Calu3 (cell line): ENCODE measurements around the gene NEK7. TPM values are rescaled to one million over a fixed set of nuclear protein-coding genes. Genes with fewer than 3 reads are reported as not detected.

Experiments
- BruUV-seq: library from RNA; stranded (reverse); fragments of 400-500 nt; replicated peaks from 2 replicates; lab custom pipeline; 2021; lab: Mats Ljungman, UMichigan
- CTCF ChIA-PET: fragments of 300-600 bp; sonication (Branson Sonifier 250); formaldehyde crosslinking; loops from one replicate; lab custom pipeline; 2022; ENCODE audit warnings: antibody characterized with exemption; lab: Charles Lee
- DNase-seq: peaks from one replicate; pipeline ENCODE4 v3.0.0; 2022
- H3K27ac Mint-ChIP-seq: one replicate; pipeline ENCODE4 v1.8.0; 2022; ENCODE audit warnings: mixed read lengths; ENCODE audit not compliant: unreplicated experiment
- H3K27me3 Mint-ChIP-seq: one replicate; pipeline ENCODE4 v1.8.0; 2022; ENCODE audit warnings: mixed read lengths; ENCODE audit not compliant: unreplicated experiment
- H3K36me3 Mint-ChIP-seq: one replicate; pipeline ENCODE4 v1.8.0; 2022; ENCODE audit warnings: mild to moderate bottlenecking, moderate library complexity, mixed read lengths; ENCODE audit not compliant: insufficient read depth, unreplicated experiment
- H3K4me1 Mint-ChIP-seq: one replicate; pipeline ENCODE4 v1.8.0; 2022; ENCODE audit warnings: mild to moderate bottlenecking, low read depth, mixed read lengths; ENCODE audit not compliant: unreplicated experiment
- H3K4me3 Mint-ChIP-seq: one replicate; pipeline ENCODE4 v1.8.0; 2022; ENCODE audit warnings: mild to moderate bottlenecking, low read depth, moderate library complexity, mixed read lengths; ENCODE audit not compliant: unreplicated experiment
- H3K9me3 Mint-ChIP-seq: one replicate; pipeline ENCODE4 v1.8.0; 2022; ENCODE audit warnings: low read depth, mixed read lengths; ENCODE audit not compliant: unreplicated experiment
- intact Hi-C: fragments of 100-400 bp; cut with micrococcal nuclease; formaldehyde crosslinking; loops from one replicate; pipeline ENCODE4 v1.10.0; 2022; ENCODE audit not compliant: unreplicated experiment
- total RNA-seq: library from RNA; stranded (reverse); gene quantifications from 2 replicates; pipeline ENCODE4 v1.2.3, GENCODE V29; 2022
- TF ChIP-seq, protein P1 (sequence below): fragments of 200-600 bp; IDR thresholded peaks from one replicate; pipeline ENCODE4 v1.8.0; 2022; ENCODE audit warnings: antibody characterized with exemption; ENCODE audit not compliant: unreplicated experiment

NEK7 gene
- total RNA-seq, 1 experiment from 2014 or later: 145 TPM

DNA sequence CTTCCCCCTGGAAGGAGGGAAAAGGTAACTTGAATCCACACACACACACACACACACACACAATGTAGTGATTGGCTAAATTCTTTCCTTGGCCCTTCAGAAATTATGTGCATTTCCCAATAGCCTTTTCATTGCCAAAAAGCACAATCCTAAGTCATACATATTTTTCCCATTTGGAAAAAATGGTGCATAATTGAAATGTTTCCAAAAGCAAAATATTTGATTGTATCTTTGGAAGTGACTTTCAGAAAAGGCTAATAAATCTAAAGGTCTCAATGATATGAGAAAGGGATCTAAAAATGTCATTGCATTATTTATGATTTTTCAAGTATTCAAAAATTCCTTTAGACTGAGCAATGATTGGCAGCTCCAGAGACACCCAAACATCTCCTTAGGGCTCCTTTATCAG, 43.5 kb upstream of the NEK7 start:
- H3K4me1 Mint-ChIP-seq: peaks cover 17% of the 10 kb centered on the region
- no peaks in the 10 kb centered on the region for H3K9me3 Mint-ChIP-seq
- no peaks in the 10 kb centered on the region for H3K36me3 Mint-ChIP-seq
- CTCF ChIA-PET: no interaction called here
- intact Hi-C loops: no loop called here
- H3K4me3 Mint-ChIP-seq: no peak overlapping the region
- TF ChIP-seq, protein P1, sequence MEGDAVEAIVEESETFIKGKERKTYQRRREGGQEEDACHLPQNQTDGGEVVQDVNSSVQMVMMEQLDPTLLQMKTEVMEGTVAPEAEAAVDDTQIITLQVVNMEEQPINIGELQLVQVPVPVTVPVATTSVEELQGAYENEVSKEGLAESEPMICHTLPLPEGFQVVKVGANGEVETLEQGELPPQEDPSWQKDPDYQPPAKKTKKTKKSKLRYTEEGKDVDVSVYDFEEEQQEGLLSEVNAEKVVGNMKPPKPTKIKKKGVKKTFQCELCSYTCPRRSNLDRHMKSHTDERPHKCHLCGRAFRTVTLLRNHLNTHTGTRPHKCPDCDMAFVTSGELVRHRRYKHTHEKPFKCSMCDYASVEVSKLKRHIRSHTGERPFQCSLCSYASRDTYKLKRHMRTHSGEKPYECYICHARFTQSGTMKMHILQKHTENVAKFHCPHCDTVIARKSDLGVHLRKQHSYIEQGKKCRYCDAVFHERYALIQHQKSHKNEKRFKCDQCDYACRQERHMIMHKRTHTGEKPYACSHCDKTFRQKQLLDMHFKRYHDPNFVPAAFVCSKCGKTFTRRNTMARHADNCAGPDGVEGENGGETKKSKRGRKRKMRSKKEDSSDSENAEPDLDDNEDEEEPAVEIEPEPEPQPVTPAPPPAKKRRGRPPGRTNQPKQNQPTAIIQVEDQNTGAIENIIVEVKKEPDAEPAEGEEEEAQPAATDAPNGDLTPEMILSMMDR: no peak
- H3K27me3 Mint-ChIP-seq: no peaks in the 10 kb centered on the region
- no peak for DNase-seq
- no peak overlapping the region for H3K27ac Mint-ChIP-seq
- no TSS peak for BruUV-seq

DNA sequence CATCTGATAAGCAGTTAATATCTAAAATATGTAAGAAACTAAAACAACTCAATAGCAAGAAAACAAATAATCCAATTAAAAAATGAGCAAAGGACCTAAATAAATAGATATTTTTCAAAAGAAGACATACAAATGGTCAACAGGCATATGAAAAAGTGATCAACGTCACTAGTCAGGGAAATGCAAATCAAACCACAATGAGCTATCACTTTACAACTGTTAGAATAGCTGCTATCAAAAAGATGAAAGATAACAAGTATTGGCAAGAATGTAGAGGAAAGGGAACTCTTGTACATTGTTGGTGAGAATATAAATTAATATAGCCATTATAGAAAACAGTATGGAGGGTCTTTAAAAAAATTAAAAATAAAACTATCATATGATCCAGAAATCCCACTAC, 40.7 kb upstream of the NEK7 start:
- Mint-ChIP-seq H3K27me3 (no peaks in the 10 kb centered on the region), H3K36me3 (no peaks in the 10 kb centered on the region), H3K4me3 (no peak overlapping the region), H3K4me1 (no peaks in the 10 kb centered on the region), H3K27ac (no peak overlapping the region), H3K9me3 (no peaks in the 10 kb centered on the region)
- DNase-seq: no peak
- intact Hi-C loops: no loop called here
- TF ChIP-seq, protein P1: no peak
- CTCF ChIA-PET: no interaction called here
- no TSS peak for BruUV-seq

DNA sequence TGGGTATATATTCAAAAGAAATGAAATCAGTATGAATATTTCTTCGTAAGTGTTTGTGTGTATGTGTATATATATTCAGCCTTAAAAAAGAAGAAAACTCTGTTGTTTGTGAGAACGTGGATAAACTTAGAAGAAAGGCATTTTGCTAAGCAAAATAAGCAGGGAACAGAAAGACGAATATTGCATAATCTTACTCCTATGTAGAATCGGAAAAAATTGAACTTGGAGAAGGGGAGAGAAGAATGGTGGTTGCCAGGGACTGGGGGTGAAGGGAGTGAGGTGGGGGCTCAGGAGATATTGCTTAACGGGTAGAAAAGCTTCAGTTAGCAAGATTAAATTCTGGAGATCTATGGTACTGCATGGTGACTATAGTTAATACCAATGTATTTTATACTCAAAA, 40.3 kb upstream of the NEK7 start:
- Mint-ChIP-seq H3K4me1 (no peaks in the 10 kb centered on the region), H3K27me3 (no peaks in the 10 kb centered on the region), H3K36me3 (no peaks in the 10 kb centered on the region), H3K4me3 (no peak overlapping the region), H3K9me3 (no peaks in the 10 kb centered on the region), H3K27ac (no peak overlapping the region)
- CTCF ChIA-PET: no interaction called here
- TF ChIP-seq, protein P1: no peak
- no TSS peak for BruUV-seq
- DNase-seq: no peak
- intact Hi-C loops: no loop called here

- no TSS peak for BruUV-seq
- CTCF ChIA-PET: interaction anchor here (0.6 to 1.1 kb wide), 2 partner anchors 36 to 85 kb away, joined by 3 to 9 read pairs; no protein-coding TSS in a partner anchor
- no peak overlapping the region for H3K27ac Mint-ChIP-seq
Measured at GRCh38 chr1:198117267-198117666, 39.5 kb upstream of the NEK7 start.

More at GRCh38 chr1:198117267-198117666, 39.5 kb upstream of the NEK7 start:
- intact Hi-C loops: no loop called here
- no peak for DNase-seq
- no peak overlapping the region for H3K4me3 Mint-ChIP-seq
- H3K36me3 Mint-ChIP-seq: no peaks in the 10 kb centered on the region
- no peaks in the 10 kb centered on the region for H3K9me3 Mint-ChIP-seq
- TF ChIP-seq, protein P1: no peak
- no peaks in the 10 kb centered on the region for H3K27me3 Mint-ChIP-seq
- no peaks in the 10 kb centered on the region for H3K4me1 Mint-ChIP-seq
